Fibroblast of peridontal ligament (primary cell): ENCODE measurements around the gene ADCY9.
"Not testable (repeated sequence)": the region's sequence is repeated elsewhere in the genome, so short reads cannot be mapped to it uniquely, and the experiment has no call there.

ENCODE experiments used
- DNase-seq: peaks from one replicate; pipeline ENCODE4 v3.0.0-alpha.2; 2010; ENCODE audit errors: extremely low read depth

The ADCY9 gene

DNA sequence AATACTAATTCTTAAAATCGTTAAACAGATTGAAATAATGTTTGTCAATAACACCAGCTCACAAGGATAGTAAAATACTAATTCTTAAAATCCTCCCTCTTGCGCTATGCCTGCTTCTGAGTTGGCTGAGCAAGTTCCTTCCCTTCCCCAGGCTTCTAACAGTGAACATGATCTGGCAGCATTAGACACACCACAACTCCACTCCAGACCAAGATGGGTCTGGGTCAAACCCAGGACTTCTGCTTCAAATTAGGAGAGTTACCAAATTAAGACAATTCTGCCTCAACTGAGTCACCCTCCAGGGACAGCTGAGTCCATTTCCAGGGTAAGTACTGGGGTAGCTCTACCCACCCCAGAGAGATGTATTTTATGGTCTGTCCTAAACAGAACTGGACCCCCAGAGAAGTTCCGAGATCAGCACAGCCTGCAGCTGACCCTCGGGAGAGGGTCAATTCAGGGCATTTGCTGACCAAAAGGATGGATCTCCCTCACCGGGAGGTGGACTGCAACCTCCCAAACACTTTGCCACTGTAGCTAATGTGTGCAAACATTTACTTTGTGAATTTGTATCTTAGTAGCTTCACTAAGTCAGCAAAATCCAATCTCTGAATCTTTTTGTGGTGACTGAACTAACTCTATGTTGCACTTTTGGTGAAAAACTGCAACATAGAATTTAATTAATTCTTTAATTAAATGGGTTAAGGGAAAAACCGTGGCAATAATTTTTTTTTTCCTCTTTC lies 48.8 kb downstream of the ADCY9 start:
- peak; percentile 97 for DNase-seq

DNA sequence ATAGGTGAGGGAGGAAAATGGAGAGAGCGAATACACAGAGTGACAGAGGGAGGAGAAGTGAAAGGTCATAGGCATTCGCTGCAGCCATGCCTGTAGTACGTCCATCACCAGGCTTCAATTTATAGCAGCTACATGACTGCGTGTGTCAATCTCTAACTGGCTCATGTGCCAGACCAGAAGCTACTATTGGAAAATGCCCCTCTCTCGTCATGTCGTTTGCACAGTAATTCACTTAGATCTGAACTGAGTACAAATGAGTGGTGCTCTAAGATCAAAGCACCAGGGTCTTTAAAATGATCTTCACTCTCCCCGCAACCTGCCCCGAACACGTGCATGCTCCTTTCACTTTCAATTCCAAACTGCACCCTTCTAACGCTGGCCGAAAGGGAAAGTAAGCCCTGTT lies 51.3 kb downstream of the ADCY9 start:
- no peak for DNase-seq

DNA sequence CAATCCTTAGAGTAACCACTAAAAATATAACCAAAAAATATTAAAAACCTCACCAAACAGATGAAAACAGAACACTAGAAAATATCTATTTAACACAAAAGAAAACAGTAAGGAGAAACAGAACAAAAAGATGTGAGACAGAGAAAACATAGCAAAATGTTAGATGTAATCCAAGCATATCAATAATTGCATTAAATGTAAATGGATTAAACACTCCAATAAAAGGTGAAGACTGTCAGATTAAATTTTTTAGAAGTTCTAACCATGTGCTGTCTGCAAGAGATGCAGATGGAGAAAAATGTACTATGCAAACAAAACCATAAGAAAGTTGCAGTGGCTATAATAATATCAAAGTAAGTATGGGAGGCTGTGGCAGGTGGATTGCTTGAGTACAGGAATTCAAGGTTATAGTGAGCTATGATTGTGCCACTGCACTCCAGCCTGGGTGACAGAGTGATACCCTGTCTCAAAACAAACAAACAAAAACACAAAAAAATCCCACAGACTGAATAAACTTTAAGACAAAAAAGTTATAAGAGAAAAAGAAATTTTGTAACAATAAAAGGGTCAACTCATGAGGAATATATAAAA lies 53.9 kb downstream of the ADCY9 start:
- DNase-seq, result no peak

DNA sequence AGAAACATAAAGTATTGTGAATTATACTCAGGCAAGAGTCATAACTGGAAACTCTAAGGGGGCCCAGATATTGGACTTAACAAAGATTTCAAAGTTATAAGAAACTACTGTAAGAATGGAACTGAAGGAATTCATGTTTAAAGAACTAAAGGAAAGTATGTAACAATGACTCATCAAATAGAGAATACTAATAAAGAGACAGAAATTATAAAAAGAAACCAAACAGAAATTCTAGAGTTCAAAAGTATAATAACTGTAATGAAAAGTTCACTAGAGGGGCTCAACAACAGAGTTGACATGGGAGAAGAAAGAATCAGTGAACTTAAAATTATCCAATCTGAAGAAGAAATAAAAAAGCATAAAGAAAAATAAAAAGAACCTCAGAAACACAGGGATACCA lies 55.4 kb downstream of the ADCY9 start:
- peak; percentile 38 for DNase-seq

DNA sequence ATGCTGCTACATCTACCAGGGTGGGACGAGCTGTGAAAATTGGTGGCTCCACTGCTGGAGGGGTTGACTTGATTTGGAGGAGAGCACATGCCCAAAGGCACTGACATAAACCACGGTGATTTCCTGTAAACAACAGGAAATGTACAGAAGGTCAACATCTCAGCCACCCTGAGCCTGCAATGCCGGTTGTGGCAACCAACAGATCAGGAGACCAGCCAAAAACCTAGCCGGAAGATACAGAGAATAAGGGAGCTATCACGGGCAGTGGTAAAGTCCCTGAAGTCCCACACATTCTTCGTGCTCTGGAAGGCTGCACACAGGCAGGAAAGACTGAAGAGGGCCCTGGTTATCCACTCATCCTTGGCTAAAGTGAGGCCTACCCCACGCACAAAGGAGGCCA lies 56.2 kb downstream of the ADCY9 start:
- DNase-seq, result no peak

DNA sequence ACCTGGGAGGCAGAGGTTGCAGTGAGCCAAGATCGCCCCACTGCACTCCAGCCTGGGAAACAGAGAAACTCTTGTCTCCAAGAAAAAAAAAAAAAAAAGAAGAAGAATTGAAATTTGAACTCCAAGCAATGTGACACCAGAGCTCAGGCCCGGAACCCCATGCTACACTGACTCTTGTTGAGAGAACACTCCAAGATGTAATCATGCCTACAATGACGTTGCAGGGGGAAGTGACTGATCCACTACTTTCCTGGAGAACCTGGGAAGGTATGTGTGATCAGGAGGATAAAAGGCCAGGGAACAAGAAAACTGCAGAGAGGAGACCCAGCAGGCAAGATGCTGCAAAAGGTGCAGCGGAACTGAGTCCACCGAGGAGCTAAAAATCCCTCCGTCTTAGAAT lies 57.9 kb downstream of the ADCY9 start:
- peak; percentile 59 for DNase-seq

DNA sequence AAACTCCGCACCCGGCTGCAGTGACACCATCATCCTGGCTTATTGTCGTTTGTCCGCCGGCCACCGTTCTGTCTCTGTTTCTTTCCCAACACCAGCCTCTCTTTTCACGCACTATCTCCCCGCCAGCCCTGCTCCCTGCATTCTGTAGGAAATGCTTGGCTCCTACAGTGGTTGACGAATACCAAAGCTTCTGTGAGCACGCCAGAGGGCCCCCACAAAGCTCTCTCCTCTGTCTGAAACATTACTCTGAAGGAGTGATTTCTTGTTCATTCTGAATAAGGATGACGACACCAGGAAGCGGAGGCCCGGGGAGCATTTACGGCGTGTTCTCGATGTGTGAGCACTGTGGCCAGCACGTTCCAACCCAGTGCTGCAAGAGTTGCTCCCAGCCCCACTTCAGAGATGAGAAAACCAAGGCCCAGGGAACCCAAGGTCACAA lies 58.8 kb downstream of the ADCY9 start:
- no peak for DNase-seq

DNA sequence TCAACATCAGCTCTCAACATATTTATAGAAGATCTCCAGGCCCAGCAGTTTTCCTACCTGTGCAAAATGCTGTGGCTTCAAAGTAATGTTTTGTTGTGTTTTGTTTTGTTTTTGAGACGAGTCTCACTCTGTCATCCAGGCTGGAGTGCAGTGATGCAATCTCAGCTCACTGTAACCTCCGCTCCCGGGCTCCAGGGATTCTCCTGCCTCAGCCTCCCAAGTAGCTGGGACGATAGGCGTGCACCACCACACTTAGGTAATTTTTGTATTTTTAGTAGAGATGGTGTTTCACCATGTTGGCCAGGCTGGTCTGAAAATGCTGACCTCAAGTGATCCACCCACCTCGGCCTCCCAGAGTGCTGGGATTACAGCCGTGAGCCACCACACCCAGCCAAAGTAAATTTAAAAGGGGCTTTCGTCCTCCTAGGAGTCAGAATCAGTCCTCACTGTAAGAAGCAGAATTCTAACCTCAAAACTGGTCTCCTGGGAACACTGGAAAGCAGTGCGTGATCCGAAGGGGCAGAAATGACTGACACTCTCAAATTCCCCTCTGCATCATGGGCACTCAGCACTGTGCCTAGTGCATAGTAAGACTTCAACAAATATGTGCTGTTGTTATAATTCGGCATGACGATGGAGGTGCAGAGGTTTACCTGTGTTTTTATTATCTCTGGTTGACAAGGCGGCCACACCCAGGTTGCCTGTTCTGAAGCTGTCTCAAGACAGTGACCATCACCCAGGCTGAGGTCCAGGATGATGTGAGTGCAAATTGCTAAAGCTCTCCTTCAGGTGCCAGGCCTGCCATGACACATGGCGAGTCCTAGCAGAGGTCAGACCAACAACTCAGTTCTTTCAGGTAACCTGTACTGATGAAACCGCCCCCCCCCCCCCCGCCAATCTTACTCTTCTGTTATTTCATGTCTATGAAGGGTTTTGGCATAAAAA lies 59.8 kb downstream of the ADCY9 start:
- no peak for DNase-seq

DNA sequence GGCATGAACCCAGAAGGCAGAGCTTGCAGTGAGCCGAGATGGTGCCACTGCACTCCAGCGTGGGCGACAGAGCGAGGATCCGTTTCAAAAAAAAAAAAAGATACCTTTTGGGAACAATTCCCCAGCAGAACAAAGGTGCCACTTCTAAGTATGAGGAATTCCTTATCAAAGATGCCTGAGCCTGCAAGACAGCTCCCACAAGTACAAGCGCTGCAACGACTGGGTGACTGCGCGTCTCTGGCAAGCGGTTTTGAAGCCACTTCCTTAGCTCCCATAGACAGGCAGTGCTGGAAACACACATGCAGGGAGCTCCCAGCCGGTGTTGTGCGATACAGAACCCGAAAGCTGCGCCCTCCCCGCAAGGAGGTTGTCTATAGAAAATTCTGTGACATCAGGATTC lies 60.5 kb downstream of the ADCY9 start:
- DNase-seq, result no peak

DNA sequence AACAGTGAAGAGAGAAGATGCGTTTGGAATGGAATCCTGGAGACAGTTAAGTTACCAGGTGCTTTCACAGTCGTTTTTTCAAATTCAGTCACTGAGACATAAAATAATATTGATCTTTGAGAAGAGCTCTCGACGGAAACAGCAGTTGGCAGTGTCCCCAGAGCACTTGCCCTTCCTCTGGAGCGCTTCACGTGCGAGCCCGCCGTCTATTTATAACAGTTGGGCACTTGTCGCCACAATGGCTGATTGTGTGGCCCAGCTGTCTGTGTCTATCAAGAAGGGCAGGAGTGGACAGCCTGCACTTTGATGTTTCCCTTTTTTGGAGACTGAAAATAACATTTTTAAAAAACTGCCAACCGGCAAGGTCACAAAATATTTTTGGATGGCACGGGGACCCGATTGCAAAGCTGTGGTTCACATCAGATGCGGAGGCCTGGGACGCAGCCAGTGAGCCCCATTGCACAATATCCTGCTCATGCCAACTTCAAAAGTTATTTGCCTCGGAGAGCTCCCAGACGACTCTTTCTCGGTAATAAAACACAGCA lies 62.9 kb downstream of the ADCY9 start:
- peak; percentile 86 for DNase-seq

DNA sequence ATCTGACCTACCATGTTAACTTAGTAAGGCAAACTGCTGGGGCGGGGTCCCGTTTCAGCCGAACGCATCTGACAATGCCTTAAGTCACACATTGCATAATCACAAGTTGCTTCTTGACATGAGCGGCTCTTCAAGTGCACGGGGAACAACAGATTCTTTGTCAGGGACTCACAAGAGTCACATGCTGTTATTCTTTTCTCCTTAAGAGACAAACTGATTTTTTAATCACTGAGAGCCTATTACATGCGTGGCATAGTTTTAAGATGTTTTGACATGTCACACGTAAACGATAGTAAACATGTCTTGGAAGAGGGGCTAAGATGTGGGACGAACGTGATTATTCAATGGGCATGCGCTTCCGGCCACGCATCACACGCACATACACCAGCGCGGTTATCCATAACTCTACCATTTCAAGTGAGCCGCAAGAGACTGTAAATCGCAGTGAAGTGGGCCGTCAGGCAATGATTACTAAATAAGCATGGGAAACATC lies 63.4 kb downstream of the ADCY9 start:
- peak; percentile 58 for DNase-seq

DNA sequence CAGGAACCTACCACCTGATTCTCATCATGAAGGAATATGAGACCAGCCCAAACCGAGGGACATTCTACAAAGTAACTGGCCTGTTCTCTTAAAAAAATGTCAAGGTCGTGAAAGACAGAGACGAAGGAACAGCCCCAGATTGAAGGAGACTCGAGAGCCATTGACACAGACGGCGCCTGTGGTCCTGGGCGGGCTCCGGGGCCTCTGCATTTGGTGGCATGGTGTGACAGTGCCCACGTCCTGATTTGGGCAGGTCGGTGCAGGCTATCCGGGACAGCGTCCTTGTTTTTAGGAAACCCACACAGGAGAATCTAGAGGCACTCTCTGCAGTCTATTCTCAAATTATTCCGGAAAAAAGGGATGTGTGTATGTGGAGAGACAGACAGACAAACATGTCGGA lies 64.1 kb downstream of the ADCY9 start:
- DNase-seq, result no peak

DNA sequence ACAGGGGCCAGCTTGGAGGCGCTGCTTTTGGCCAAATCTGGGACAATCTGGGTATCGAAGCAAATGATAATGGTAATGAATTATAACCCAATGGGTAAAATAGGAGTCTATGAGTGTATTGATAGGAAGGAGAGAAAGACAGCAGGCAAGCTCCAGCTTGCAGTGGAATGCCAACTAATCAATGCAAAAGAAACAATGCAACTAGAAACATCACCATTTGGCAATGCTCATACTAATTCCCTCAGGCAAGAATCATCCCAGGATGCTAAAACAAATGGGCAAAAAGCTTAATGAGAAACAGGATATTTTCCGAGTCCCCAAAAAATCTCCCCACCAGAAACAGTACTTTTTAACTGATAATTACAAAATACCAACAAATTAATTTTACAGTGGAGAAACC lies 64.7 kb downstream of the ADCY9 start:
- peak; percentile 73 for DNase-seq

DNA sequence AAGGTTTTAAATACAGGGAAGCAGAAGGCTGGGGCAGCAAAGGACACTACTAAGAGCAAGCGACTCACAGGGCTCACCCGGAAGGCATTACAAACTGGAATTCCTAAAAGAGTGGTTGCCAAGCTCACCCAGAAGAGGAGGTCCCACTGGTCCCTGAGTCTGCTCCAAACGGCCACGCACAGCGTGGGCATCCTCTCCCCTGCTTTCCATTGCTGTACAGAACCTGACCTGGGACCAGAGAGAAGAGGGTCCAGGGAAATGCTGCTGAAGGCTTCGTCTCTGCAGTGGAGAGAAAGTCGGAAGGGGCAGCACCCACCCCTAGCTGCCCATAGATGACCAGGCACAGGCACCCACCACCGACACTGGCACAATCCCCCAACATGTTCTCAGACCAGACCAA lies 67.2 kb downstream of the ADCY9 start:
- DNase-seq, result no peak

DNA sequence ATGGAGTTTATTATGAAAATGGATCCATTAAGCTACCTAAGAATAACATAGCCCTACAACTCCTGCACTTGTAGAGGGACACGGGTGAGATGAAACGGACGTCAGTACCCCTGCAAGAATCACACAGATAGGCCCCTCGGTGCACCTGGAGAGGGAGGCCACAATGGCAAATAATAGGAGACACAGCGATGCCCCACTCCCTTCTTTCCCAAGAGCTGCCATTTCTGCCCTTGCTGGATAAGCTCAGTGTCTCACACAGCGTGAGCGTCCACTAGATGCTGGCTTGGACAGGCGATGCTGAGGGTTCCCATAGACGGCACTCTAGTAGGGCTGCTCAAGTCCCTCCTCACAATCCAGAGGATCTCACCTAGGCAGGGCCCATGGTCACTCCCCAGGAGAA lies 67.8 kb downstream of the ADCY9 start:
- no peak for DNase-seq

DNA sequence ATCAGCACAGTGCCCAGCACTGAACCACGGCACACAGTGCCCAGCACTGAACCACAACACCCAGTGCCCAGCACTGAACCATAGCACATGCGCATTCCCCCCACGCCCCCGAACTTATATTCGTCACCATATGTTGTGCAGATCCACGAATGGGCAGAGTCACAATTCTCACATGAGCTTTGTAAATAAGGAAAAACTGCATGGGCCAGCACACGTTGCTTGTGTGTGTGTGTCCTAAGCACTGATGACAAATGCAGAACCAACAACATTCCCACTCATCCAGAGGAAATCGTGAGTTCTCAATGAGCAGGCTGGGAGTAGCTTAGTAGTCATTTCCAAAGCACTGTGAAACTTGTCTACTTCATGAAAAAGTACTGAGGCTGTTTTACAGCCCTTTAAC lies 70.0 kb downstream of the ADCY9 start:
- DNase-seq, result no peak

DNA sequence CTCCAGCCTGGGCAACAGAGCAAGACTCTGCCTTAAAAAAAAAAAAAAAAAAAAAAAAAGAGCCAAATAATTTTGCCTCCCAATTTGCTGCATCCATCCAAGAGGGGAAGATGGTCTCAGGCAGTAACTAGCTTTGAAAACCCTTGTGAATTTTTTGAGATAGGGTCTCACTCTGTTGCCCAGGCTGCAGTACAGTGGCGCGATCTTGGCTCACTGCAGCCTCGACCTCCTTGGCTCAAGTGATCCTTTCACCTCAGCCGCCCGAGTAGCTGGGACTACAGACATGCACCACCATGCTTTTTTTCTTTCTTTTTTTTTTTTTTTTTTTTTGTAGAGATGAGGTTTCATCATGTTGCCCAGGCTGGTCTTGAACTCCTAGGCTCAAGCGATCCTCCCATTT lies 70.7 kb downstream of the ADCY9 start:
- DNase-seq, result not testable (repeated sequence)

DNA sequence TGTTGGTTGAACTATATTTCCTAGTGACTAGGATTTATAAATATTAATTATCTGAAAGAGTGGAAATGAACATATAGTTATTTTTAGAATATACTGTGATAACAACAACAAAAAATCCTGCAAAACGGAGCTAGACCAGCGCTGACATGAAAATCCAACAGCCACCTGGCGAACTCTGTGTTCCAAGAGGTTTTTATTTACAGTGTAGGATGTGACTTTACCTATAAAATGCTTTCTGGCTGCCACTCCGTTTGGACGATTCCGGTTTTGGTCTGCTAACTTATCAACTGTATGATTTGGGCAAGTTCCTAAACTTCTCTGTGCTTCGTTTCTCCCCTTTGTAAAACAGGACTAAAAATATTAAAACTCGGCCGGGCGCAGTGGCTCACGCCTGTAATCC lies 73.7 kb downstream of the ADCY9 start:
- no peak for DNase-seq

DNA sequence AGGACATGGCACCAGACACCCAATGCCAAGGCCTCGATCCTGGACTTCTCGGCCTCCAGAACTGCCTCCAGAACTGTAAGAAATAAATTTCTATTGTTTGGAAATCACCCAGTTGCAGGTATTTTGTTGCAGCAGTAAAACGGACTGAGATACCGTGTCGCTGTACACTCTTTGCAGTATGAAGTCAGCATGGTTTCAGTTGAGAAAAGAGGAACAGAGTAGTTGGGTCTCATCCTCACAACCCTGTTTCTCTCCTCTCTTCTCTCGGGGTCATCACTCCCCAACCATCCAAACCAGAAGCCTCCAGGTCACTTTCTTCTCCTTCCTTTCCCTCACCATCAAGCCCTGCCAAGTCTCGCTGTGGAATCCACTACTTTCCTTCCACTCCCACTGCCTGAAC lies 77.8 kb downstream of the ADCY9 start:
- no peak for DNase-seq

DNA sequence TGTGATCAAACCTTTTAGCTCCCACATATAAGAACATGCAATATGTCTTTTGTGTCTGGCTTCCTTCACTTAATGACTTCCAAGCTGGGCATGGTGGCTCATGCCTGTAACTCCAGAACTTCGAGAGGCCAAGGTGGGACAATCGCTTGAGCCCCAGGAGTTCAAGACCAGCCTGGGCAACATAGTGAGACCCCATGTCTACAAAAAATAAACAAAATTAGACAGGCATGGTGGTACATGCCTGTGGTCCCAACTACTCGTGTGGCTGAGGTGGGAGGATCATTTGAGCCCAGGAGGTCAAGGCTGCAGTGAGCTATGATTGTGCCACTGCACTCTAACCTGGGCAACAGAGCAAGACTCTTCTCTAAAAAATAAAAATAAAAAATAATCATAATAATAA lies 79.3 kb downstream of the ADCY9 start:
- DNase-seq, result not testable (repeated sequence)

DNA sequence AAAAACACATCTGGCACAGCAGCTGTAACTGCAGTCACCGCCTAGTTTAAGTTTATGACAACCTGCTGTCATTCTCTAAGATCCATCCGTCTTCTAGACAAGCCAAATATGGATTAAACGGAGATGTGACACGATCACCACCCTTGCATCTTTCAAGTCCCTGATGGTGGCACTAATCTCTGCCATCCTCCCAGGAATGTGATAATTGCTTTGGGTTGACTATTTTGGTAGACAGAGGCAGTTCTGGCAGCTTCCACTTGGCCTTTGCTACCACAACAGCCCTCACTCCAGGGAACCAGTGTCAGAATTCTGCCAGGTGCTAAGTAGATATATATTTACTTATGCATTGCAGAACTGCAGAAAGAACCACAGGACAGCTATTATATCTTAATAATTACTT lies 81.3 kb downstream of the ADCY9 start:
- no peak for DNase-seq

DNA sequence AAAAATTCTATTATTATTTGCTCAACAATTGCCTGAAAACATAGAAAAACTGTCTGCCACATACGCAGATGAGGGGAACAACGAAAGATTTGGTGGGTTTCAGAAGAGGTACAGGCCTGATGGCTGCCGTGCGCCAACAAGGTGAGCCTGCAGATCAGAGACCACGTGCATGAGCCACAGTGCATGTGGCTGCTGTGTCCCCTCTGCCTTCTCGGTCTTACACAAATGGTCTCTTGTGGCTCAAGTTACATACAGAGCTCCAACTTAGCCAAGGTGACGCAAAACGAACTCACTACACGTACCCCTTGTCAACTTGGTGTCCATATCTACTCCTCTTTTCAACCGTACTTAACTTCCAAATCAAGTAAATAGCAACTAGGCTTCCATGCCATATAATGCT lies 82.3 kb downstream of the ADCY9 start:
- no peak for DNase-seq
